A549 (cell line): Measurements from ENCODE around the gene MNX1.

ENCODE experiments used
- CBX8 ChIP-seq: fragments of 200-600 bp; sonication (generic); IDR thresholded peaks from 2 replicates; pipeline ENCODE4 v1.6.1; 2016
- CTCF ChIP-seq: fragments of >200 bp; sonication (Bioruptor Twin); formaldehyde crosslinking; IDR thresholded peaks from 3 replicates; pipeline ENCODE4 v1.5.1; 2016
- ELK1 ChIP-seq: fragments of 150-350 bp; IDR thresholded peaks from 2 replicates; pipeline ENCODE4 v1.6.1; 2014; ENCODE audit warnings: low read depth, mild to moderate bottlenecking, low read length
- HDAC2 ChIP-seq: fragments of 200-600 bp; sonication (generic); IDR thresholded peaks from 2 replicates; pipeline ENCODE4 v1.6.1; 2016
- MAX ChIP-seq: IDR thresholded peaks from 2 replicates; pipeline ENCODE4 v1.6.1; 2012
- RNF2 ChIP-seq: fragments of 200-600 bp; sonication (generic); IDR thresholded peaks from 2 replicates; pipeline ENCODE4 v1.6.1; 2016; ENCODE audit warnings: low read depth, mild to moderate bottlenecking, antibody characterized with exemption, moderate library complexity, borderline replicate concordance
- ZSCAN20 ChIP-seq: fragments of 250-450 bp; sonication (Bioruptor Pico); IDR thresholded peaks from 2 replicates; pipeline ENCODE4 v1.8.0; 2022; ENCODE audit warnings: mild to moderate bottlenecking, moderate library complexity

GRCh38 chr7:157037635-157038034 is 27.2 kb upstream of the MNX1 start:
- TF ChIP-seq CTCF (no peak), RNF2 (no peak), CBX8 (no peak), HDAC2 (no peak), ZSCAN20 (CRISPR knock-in tag) (no peak), ELK1 (no peak), MAX (no peak)
